HG03060 (cell line): ENCODE results near the gene PDE10A.

Experiments used
- ATAC-seq: cut with Tn5 transposase; IDR thresholded peaks from one replicate; pipeline ENCODE4 v1.9.1; 2021; ENCODE audit warnings: low read depth, moderate number of reproducible peaks; ENCODE audit not compliant: unreplicated experiment

The PDE10A gene

GRCh38 chr6:165439928-165440554 lies 223.0 kb downstream of the PDE10A start:
- no peak for ATAC-seq

- ATAC-seq: no peak
Measured at GRCh38 chr6:165426892-165427291, 236.1 kb downstream of the PDE10A start.

GRCh38 chr6:165422192-165422591 lies 240.8 kb downstream of the PDE10A start:
- ATAC-seq: no peak

GRCh38 chr6:165417278-165417865 lies 245.7 kb downstream of the PDE10A start:
- no peak for ATAC-seq

- ATAC-seq: no peak
Measured at GRCh38 chr6:165404697-165405096, 258.3 kb downstream of the PDE10A start.

DNA sequence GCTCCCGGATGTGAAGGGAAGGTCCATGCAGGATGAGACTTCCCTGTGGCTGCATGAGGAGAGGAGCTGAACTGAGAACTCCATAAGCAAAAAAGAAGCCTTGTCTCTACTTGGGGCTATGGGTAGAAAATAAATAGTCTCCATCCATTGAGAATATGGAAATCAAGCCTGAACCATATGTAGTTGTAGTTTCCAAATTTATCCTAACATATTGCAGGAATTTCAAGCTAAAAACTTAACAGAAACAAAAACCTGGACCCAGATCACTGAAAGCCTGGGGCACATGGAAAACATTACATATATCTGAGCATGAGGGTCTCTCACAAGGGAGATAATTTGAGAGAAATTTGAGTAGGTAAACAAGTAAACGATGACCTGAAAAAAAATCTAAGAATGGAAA lies 258.7 kb downstream of the PDE10A start:
- no peak for ATAC-seq

- ATAC-seq: no peak
Measured at GRCh38 chr6:165403006-165403595, 259.9 kb downstream of the PDE10A start.

- no peak for ATAC-seq
Measured at GRCh38 chr6:165401092-165401491, 261.9 kb downstream of the PDE10A start.

- no peak for ATAC-seq
Measured at GRCh38 chr6:165390475-165390874, 272.6 kb downstream of the PDE10A start.

DNA sequence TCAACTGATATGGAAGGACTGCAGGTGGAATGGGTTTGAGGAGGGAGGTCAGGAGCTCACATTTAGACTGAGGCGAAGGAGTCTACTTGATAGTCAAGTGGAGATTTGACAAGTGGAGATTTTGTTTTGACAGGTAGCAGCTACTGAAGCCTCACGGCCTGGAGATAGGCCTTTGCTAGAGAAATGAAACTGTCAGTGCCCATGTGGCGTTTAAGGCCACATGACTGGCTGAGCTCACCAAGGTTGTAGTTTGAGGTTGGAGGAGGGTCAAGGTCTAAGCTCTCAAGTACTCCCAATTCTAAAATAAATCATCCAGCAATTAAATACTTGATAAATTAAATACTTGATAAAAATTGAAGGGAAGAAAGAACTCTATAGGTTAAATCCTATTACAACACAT lies 273.5 kb downstream of the PDE10A start:
- ATAC-seq: no peak

GRCh38 chr6:165383323-165383722 lies 279.7 kb downstream of the PDE10A start:
- no peak for ATAC-seq

- no peak for ATAC-seq
Measured at GRCh38 chr6:165376100-165376499, 286.9 kb downstream of the PDE10A start.

DNA sequence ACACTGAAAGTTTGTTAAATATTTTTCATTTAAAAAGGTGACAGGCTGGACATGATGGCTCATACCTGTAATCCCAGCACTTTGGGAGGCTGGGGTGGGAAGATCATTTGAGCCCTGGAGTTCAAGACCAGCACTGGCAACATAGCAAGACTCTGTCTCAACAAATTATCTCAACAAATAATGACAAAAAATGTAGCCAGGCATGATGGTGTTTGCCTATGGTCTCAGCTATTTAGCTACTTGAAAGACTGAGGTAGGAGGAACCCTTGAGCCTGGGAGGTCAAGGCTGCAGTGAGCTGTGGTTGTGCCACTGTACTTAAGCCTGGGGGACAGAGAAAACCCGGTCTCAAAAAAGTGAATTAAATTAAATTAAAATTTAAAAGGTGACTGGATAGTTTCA lies 297.7 kb downstream of the PDE10A start:
- ATAC-seq: no peak

DNA sequence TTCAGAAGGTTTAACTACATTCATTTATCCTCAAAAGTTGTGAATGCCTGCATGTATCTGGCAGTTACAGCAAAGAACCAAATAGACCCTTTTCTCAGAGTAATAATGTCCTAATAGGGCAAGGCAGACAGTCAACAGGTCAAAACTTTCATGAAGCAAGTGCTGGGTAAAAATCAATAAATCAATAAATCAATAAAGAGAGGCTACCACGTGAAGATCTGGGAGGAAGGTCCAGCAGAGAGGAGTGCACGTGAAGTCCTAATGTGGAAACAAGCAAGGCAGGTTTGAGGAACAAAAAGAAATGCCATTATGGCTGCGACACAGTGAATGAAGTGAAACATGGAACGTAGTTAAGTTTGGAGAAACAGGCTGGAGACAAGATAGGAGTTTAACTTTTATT lies 317.3 kb downstream of the PDE10A start:
- no peak for ATAC-seq

DNA sequence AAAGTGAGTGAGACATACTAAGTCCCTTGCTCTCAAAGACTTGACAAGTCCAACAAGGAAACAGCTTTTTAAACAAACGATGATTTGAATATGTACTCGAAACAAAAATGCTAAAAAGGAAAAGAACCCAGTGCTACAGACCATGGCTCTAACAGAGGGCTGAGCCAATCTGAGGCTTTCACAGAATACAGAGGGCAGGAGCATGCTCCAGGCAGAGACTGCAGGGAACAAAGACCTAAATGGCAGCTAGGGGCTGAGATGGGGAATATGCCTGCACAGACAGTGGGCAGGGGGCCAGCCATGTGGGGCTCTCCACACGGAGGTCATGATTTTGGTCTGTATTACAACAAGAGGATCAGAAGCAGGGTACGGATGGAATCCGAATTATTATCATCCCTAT lies 322.5 kb downstream of the PDE10A start:
- no peak for ATAC-seq

- ATAC-seq: no peak
Measured at GRCh38 chr6:165325609-165326008, 337.4 kb downstream of the PDE10A start.

GRCh38 chr6:165321555-165322145 lies 341.4 kb downstream of the PDE10A start:
- no peak for ATAC-seq

- no peak for ATAC-seq
Measured at GRCh38 chr6:165321150-165321549, 341.9 kb downstream of the PDE10A start.

DNA sequence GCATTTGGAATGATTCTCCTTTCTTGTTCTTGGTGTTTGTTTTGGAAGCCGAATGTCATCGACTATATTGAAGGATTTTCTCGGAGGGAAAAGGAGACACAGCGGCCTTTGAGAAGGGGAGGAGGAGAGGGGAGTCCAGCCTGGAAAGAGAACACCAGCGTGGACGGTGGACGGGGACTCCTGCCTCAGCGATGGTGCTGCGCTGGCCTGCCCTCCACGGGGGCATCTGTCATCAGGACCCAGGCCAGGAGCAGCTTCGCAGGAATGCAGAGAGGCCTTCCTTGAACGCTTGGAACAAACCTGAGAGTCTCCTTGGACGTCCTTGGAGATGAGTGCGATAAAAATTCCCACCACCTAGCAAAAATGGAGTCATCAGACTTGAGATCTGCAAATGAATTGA lies 345.3 kb downstream of the PDE10A start:
- no peak for ATAC-seq

DNA sequence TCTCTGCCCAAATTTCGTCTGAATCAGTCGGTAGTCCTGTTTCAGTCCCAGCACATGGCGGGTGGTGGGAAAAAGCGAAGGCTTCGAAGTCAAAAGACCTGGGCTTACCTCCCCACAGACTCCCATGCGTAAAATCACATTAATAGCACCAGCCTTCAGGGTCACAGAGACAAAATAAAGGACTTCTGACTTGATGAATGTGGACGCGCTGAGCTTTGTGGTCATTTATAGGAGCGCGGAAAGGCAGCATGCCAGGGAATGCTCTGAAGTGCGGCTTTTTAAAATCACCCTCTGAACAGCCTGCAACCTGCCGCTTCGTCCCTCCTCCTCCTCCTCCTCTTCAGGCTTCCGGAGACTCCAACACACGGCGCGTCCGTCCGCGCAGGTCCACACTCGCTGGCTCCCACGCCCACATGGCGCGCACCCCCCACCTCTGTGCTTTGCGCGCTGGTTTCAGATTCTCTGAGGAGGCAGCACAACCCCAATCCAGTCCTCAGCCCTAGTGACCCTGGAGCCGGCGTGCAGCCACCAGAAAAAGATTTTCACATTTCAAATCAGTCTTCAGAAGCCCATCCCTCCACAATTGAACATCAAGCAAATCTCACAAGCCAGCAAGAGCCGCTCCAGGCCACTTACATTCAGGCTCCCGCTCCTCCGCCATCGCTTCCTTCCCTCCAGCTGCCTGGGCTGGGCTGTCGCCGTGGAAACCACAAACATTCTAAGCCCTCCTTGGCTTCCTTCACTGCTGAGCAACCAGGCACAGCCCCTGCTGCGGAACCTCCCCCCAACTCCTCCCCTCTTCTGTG lies 353.9 kb downstream of the PDE10A start, which contains the start of gene C6orf118:
TSS of gene C6orf118 (minus strand) at position 680 of the 806 bp plus-strand sequence. CDS start at position 661, 19 bp downstream.
- no peak for ATAC-seq

DNA sequence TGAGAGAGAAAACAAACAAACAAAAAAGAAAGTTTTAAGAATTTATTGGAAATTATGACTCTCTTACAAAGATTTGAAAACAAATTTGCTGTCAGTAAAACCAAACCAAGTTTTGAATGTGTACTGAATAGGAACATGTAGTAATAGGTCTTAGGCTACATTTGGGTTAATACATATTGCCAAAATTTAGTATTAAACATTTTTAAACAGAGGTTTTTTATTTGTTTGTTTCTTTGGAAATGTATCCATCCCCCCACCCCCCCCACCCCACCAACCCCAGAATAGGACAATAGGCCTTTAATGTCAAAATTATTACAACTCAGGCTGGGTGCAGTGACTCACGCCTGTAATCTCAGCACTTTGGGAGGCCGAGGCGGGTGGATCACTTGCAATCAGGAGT lies 356.1 kb downstream of the PDE10A start:
- no peak for ATAC-seq
